Ascending aorta (tissue), 2 donors: ENCODE results near the gene ACTR1B. TPM values are rescaled to one million over a fixed set of nuclear protein-coding genes. Genes with fewer than 3 reads are reported as not detected.
"Not testable (repeated sequence)": the region's sequence is repeated elsewhere in the genome, so short reads cannot be mapped to it uniquely, and the experiment has no call there.

Experiments used
- DNase-seq, 2 donors: peaks; one replicate each; pipeline ENCODE4 v3.0.0-alpha.2; 2019; ENCODE audit warnings: low spot score in 2 of 2
- H3K27ac ChIP-seq, 2 donors: fragments of 200-600 bp; sonication (generic); one replicate each; pipeline ENCODE4 v1.5.1; 2016 to 2017; ENCODE audit warnings: mild to moderate bottlenecking in 1 of 2
- H3K27me3 ChIP-seq: fragments of 200-600 bp; sonication (generic); one replicate; pipeline ENCODE4 v1.5.1; 2017
- H3K36me3 ChIP-seq, 2 donors: fragments of 200-600 bp; sonication (generic); one replicate each; pipeline ENCODE4 v1.5.1; 2016
- H3K4me1 ChIP-seq, 2 donors: fragments of 200-600 bp; sonication (generic); one replicate each; pipeline ENCODE4 v1.5.1; 2016 to 2017; ENCODE audit warnings: mild to moderate bottlenecking in 1 of 2
- H3K4me3 ChIP-seq, 2 donors: fragments of 200-600 bp; sonication (generic); one replicate each; pipeline ENCODE4 v1.5.1; 2016 to 2017; ENCODE audit warnings: mild to moderate bottlenecking in 1 of 2
- H3K9me3 ChIP-seq, 2 donors: fragments of 200-600 bp; sonication (generic); one replicate each; pipeline ENCODE4 v1.5.1; 2016
- intact Hi-C: fragments of 100-400 bp; cut with DNase I; formaldehyde crosslinking; loops from one replicate; pipeline ENCODE4 v1.15.1; 2023
- total RNA-seq: library from RNA; depleted of rRNA; stranded (reverse); fragments of >200 nt; gene quantifications from one replicate; pipeline ENCODE4 v1.1.0, GENCODE V29; 2016
- TF ChIP-seq, protein P1 (sequence below), 3 experiments: fragments of 200-600 bp in 2 of 3; fragments of 450-650 bp in 1 of 3; sonication (generic) in 2 of 3; IDR thresholded peaks; one replicate each; pipeline ENCODE4 v1.5.1; 2016 to 2019; ENCODE audit warnings: antibody characterized with exemption in 3 of 3, mild to moderate bottlenecking in 1 of 3, moderate library complexity in 1 of 3

Gene ACTR1B
- total RNA-seq, 1 donor from 2014 or later: 125 TPM

GRCh38 chr2:97622976-97623375, 40.9 kb downstream of the ACTR1B start:
- H3K27ac ChIP-seq, H3K9me3 ChIP-seq, intact Hi-C loops, H3K36me3 ChIP-seq, H3K4me1 ChIP-seq, H3K27me3 ChIP-seq, H3K4me3 ChIP-seq, DNase-seq: not testable (repeated sequence)

- DNase-seq, H3K4me3 ChIP-seq, H3K4me1 ChIP-seq, H3K9me3 ChIP-seq, intact Hi-C loops, H3K27me3 ChIP-seq, H3K27ac ChIP-seq, H3K36me3 ChIP-seq: not testable (repeated sequence)
Measured at GRCh38 chr2:97620492-97620891, 43.4 kb downstream of the ACTR1B start.

GRCh38 chr2:97618939-97619827, 44.7 kb downstream of the ACTR1B start:
- DNase-seq, H3K4me3 ChIP-seq, intact Hi-C loops, H3K27ac ChIP-seq, H3K27me3 ChIP-seq, H3K4me1 ChIP-seq, H3K36me3 ChIP-seq, H3K9me3 ChIP-seq: not testable (repeated sequence)

DNA sequence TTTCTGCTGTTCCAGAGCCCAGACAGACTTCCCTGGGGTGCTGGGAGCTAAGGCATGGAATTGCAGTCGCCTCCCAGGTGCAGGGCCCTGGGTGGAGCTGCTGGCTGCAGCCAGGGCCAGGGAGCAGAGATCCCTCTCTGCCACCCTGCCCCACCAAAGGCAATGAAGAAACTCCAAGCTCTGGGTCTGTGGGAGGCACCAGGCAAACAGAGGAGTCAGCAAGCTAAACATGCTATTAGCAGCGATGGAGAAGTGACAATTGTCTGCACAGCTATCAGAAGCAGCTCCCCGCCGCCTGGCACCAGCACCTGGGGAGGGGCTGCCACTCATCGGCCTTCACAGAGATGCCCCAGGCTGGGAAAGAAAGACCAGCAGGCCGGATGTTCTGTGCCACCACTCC, 45.9 kb downstream of the ACTR1B start:
- H3K27me3 ChIP-seq: no peaks in the 10 kb centered on the region
- no peaks in the 10 kb centered on the region for H3K9me3 ChIP-seq
- intact Hi-C loops: no loop called here
- no peak overlapping the region for H3K27ac ChIP-seq
- TF ChIP-seq, protein P1, sequence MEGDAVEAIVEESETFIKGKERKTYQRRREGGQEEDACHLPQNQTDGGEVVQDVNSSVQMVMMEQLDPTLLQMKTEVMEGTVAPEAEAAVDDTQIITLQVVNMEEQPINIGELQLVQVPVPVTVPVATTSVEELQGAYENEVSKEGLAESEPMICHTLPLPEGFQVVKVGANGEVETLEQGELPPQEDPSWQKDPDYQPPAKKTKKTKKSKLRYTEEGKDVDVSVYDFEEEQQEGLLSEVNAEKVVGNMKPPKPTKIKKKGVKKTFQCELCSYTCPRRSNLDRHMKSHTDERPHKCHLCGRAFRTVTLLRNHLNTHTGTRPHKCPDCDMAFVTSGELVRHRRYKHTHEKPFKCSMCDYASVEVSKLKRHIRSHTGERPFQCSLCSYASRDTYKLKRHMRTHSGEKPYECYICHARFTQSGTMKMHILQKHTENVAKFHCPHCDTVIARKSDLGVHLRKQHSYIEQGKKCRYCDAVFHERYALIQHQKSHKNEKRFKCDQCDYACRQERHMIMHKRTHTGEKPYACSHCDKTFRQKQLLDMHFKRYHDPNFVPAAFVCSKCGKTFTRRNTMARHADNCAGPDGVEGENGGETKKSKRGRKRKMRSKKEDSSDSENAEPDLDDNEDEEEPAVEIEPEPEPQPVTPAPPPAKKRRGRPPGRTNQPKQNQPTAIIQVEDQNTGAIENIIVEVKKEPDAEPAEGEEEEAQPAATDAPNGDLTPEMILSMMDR (IDR thresholded peaks at IDR 0.05): no peak
- H3K4me1 ChIP-seq: no peaks in the 10 kb centered on the region
- H3K36me3 ChIP-seq: no peaks in the 10 kb centered on the region
- H3K4me3 ChIP-seq: no peak overlapping the region
- no peak for DNase-seq

DNA sequence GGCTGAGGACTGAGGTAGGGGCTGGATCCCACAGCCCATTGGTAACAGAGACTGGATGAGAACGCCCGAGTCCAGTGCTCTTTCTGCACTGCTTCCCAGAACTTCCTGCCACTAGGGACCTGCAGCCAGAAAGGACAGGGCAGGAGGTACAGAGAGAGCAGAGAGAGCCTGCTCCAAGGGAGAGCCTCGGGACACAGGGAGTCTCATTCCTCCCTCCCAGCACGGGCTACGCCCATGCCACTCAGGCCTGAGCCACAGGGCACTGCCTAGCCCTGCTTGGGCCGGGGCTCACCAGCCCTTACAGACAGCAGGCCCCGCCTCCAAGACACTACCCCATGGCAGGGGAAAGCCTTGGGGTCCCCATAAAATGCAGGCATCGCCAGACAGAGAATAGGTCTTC, 48.1 kb downstream of the ACTR1B start:
- DNase-seq, H3K9me3 ChIP-seq, H3K4me1 ChIP-seq, H3K27ac ChIP-seq, intact Hi-C loops, H3K27me3 ChIP-seq, H3K36me3 ChIP-seq, H3K4me3 ChIP-seq: not testable (repeated sequence)

- H3K27ac ChIP-seq, intact Hi-C loops, H3K4me3 ChIP-seq, H3K4me1 ChIP-seq, H3K9me3 ChIP-seq, H3K36me3 ChIP-seq, H3K27me3 ChIP-seq, DNase-seq: not testable (repeated sequence)
Measured at GRCh38 chr2:97611895-97612294, 51.9 kb downstream of the ACTR1B start.

GRCh38 chr2:97608745-97609144, 55.1 kb downstream of the ACTR1B start:
- H3K4me3 ChIP-seq, H3K27ac ChIP-seq, H3K4me1 ChIP-seq, DNase-seq, intact Hi-C loops, H3K27me3 ChIP-seq, H3K36me3 ChIP-seq, H3K9me3 ChIP-seq: not testable (repeated sequence)

Other genes with a start within 250 kb of the ACTR1B start
- 19.4 TPM for gene ANKRD36B, start 74.2 kb downstream of the ACTR1B start, total RNA-seq
- 251 TPM for gene COX5B, start 18.0 kb downstream of the ACTR1B start, total RNA-seq
- gene C2orf92, start 5.7 kb upstream of the ACTR1B start, total RNA-seq: 4.6 TPM
- gene ZAP70, start 49.5 kb upstream of the ACTR1B start, total RNA-seq: 2.7 TPM